Stimulated activated CD8-positive, alpha-beta memory T cell treated with anti-CD3 and anti-CD28 coated beads, Interleukin-15, amount 100 ng/mL, for 24 hours (primary cell): Measurements from ENCODE around the gene GPR149.
"Not testable (repeated sequence)": the region's sequence is repeated elsewhere in the genome, so short reads cannot be mapped to it uniquely, and the experiment has no call there.

Source experiments
- DNase-seq: peaks from one replicate; pipeline ENCODE4 v3.0.0-alpha.2; 2020; ENCODE audit warnings: low read depth

GPR149 gene, protein sequence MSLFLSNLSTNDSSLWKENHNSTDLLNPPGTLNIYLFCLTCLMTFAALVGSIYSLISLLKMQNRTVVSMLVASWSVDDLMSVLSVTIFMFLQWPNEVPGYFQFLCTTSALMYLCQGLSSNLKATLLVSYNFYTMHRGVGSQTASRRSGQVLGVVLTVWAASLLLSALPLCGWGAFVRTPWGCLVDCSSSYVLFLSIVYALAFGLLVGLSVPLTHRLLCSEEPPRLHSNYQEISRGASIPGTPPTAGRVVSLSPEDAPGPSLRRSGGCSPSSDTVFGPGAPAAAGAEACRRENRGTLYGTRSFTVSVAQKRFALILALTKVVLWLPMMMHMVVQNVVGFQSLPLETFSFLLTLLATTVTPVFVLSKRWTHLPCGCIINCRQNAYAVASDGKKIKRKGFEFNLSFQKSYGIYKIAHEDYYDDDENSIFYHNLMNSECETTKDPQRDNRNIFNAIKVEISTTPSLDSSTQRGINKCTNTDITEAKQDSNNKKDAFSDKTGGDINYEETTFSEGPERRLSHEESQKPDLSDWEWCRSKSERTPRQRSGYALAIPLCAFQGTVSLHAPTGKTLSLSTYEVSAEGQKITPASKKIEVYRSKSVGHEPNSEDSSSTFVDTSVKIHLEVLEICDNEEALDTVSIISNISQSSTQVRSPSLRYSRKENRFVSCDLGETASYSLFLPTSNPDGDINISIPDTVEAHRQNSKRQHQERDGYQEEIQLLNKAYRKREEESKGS

DNA sequence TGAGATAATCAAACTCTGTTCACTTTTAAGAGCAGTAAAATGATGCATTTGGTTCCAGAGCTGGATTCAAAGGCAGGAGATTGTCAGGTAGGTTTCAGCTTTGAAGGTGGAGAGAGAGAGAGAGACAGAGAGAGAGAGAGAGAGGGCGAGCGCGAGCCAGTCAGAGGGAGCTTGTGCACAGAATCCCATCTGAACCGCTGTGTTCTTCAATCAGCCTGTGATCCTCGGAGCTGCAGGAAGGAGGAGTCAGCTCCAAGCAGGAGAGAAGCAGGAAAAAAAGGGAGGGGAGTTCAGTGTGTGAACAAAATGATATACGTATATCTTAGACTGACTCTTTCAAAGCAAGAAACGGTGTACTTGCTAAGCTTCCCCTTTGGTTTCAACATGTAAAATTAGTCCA lies at the start of gene GPR149:
GPR149 (minus strand) TSS at position 177 of the 400 bp plus-strand sequence. CDS start 575 bp downstream, outside the sequence.
- no peak for DNase-seq

DNA sequence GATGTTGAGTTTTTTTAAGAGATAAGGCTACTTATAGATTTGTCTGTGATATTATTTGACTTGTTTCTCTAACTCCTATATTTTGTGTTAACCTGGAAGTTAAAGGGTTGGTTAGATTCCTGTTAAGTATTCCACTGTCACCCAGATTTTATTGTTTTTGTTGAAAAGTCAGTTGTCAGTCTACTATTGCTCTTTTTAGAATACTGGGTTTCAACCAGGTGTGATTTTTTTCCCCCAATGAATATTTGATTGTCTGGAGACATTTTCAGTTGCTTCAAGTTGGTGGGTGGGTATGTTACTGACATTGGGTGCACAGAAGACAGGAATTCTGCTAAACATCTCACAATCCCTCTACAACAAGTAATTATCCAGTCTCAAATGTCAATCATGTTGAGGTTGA lies 43.8 kb upstream of the GPR149 start:
- no peak for DNase-seq

DNA sequence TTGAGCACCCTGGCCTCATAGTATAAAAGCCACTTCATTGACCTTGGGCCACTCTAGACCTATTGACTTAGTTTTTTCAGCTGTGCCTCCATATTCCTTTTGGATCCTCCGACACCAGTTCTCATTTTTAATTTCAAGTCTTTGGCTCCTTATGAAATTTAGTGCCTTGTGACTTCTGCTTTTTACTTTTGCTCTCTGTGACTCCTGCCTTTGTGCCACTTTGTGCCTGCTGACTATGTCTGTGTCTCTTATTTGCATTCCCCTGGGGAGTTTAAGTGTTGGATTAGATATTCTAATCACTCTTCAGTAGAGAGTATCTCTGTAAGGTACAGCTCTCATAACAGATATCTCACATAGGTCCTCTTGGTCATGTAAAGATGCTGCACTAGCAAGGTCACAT lies 39.6 kb upstream of the GPR149 start:
- DNase-seq, result no peak

DNA sequence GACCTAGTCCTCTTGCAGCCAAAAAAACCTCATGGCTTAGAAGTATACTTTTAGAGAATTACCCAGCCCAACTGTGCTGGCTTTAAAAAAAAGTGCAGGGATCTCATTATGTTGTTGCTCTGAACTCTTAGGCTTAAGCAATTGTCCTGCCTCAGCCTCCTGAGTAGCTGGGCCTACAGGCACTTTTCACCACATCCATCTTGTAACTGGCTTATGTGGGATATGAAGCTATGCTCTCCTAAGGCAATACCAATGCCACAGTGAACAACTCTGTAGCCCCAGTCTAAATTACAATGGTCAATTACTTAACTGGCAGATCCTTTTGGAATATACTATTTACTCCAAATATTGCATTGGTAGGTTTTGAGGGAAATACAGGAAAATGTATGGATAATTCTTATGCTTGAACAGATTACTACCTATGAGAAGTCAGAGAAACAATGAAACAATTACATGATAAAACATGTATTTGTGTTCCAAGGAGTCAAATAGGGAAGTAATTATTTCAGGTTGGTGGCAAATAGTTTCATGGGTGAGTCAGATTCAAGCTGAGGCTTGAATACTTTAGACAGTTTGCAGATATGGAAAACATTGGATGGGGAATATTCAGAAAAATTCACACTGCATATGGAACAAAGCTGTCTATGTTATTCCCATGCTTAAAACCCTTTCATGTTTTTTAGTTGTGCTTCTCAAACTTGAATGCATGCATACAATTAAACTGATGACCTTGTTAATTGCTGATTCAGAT lies 34.6 kb upstream of the GPR149 start:
- no peak for DNase-seq

DNA sequence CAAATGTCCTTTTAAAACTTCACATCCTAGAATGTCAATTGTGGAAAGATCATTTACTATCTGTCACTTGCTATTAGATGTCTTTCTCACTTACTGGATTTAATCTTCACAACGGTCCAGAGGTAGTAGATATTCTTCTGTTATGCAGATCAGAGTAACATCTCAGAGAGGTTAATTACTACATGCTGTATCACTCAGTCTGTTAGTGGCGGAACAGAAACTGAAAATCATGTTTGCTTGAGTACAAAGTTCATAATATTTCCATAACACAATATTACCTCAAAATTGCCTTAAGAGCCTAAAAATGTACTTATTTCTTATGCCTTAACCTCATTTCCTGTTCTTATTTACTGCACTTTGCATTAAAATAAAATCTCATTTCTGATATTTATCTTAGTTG lies 28.6 kb upstream of the GPR149 start:
- no peak for DNase-seq

DNA sequence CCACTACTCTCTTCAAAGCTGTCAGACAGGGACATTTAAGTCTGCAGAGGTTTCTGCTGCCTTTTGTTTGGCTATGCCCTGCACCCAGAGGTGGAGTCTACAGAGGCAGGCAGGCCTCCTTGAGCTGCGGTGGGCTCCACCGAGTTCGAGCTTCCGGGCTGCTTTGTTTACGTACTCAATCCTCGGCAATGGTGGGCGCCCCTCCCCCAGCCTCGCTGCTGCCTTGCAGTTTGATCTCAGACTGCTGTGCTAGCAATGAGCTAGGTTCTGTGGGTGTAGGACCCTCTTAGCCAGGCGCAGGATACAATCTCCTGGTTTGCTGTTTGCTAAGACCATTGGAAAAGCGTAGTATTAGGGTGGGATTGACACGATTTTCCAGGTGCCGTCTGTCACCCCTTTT lies 9.1 kb upstream of the GPR149 start:
- DNase-seq, result not testable (repeated sequence)

DNA sequence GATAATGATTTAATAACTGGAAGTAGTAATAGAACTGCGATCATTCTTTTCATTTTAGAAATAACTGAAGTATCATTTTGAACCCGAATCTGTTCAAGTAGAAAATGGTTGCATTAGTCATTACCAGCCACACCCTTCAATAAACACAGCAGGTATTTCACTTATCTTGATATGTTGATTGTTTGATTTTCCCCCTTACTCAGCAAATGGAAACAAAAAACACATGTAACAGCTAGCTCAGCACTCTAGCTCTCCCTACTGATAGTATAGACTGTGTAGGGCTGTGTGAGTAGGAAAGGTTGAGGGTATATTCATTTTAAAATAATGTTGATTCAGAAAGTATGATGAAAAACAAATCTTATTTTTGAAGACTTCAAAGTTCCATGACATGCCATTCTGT lies 1.1 kb upstream of the GPR149 start:
- no peak for DNase-seq

DNA sequence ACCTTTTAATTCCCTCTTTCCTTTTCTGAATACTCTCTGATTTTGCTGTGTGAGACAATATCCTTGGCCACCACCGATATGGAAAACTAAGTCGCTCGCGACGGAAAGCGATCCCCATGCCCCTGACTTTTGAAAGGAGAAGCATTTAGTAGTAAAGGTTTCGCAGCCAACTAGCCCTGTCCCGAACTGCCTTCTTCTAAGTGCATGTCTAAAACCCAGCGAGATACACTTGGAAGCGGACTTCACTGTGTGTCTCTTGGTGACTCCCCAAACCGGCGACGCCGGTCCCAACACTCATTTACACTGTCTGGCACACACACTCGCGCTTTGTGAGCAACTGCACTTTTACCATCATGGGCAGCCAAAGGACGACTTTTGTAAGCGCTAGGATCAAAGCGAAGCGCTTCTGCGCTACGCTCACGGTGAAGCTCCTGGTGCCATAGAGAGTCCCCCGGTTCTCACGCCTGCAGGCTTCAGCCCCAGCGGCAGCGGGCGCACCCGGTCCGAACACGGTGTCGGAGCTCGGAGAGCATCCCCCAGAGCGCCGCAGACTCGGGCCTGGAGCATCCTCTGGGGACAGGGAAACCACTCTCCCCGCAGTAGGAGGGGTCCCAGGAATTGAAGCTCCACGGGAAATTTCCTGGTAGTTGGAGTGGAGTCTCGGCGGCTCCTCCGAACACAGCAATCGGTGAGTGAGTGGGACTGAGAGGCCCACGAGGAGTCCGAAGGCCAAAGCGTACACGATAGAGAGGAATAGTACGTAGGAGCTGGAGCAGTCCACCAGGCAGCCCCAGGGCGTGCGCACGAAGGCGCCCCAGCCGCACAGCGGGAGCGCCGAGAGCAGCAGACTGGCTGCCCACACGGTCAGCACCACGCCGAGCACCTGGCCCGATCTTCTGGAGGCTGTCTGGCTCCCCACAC lies 1.4 kb downstream of the GPR149 start:
- DNase-seq, result no peak

DNA sequence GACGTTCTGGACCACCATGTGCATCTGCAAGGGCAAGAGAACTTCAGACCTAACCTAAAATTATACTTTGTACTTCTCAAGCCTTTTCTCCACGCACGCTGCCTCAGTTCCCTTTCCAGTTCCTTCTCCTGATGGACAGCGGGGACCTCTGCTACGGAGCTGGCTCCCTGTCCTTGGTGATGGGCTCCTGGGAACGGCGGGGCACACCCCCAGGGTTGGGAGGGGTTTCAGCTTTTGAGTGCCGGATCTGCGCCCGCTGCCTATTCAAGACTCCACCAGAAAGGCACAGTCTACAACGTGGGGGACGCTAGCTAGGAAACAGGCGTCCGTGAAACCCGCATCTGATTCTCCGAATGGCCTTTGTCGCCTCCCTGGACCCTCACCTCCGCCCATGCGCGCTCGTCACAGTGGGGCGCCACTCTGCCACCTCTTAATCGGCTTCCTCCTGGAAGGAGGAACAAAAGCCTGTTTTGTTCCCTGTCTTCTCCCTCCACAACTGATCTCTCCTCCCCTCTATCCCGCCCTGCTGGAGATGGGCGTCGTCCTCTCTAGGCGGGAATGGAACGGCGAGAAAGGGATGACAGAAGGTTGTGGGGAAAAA lies 2.2 kb downstream of the GPR149 start:
- DNase-seq, result no peak

DNA sequence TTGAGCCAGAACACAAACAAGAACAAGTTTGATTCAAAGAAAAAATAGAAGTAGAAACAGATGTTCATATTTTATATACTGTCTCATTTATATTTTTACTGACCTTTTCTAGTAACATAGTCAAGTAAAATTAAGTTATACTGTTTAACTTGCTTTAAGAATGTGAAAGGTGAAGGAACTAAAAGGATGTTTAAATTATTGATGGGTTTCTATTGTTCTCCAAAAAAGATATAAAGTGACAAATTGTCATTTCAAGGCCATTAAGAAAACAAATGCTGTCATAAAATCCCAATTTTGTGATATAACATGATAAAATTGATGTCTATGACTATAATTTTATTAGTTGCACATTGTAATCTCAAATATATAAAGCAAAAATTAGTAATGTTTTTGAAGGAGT lies 7.3 kb downstream of the GPR149 start:
- no peak for DNase-seq

DNA sequence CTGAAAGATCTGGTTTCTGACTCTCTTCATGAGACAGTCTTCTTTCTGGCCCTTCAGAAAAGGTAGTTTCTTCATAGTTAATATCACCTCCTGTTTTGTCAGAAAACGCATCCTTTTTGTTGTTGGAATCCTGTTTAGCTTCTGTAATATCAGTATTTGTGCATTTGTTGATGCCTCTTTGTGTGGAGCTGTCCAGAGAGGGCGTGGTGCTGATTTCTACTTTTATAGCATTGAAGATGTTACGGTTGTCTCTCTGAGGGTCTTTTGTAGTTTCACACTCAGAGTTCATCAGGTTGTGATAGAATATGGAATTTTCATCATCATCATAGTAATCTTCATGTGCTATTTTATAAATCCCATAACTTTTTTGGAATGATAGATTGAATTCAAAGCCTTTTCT lies 8.9 kb downstream of the GPR149 start:
- no peak for DNase-seq

DNA sequence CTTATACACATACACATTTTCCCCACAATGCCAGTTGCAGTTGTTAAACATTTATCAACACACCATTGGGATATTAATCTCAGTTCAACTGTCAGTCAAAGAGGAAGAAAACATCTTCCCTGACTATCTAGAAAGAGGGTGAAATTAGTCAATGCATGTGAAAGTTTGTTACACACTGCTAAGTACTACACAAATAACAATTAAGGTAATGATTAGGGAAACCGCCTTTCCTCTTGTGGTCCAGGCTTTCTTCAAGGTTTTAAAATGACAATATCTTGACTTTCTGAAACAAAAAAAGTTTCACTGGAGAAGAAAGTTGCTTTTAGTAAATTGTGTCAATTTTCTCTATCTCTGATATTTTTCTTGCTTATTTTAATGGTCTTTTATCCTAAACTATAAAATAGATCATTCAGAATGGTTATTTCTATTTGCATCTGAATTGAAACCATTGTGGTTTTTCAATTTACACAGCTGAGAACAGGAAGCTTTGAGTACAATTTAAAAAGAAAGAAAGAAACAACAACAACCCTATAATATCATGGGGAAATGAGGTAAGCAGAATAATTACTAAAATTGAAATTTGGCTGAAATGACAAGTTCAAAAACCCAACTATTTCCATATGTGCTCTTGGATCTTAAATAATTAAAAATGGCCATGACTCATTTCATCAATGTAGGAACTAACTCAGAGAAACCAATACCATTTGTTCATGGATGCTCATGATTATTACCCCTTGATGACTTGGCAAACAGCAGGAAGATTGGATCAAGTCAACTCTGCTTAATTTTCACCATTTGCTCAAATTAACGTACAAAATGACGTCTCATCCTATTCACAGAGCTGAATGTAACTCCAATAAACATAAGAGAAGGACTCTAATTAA lies 31.7 kb downstream of the GPR149 start:
- DNase-seq, result no peak

DNA sequence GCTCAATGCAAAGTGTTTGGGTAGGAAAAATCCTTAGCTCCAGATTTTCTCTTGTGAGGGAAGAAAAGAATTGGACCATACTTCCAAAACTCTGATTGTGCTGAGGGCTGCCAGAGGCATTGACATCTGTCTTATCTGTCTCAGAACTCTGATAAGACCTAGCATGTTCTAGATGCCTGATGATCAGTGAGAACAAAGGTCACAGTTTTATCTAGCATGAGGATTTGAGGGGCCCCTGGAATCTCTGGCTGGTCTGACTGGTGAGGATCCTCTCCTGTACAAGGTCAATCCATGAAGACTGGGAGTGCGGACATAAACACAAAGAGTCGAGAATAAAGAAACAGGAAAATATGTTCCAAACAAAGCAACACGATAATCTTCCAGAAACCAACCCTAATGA lies 40.1 kb downstream of the GPR149 start:
- no peak for DNase-seq

DNA sequence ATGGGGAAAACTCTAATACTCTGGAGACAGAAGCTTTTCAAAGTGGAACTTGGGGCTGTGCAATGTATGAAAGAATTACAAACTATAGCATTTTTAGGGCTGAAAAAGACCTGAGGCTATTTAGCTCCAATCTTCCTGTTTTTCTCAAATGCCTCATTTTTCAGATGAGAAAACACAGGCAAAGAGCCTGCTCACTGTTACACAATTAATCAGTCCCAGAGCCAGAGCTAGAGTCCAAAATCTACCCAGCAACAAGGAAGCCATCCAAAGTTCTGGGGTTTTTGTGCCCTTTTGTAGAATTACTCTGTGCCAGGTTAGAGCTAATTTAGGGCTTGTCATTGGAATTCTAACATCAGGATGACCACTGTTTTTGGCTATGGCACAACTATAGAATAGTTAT lies 45.5 kb downstream of the GPR149 start:
- DNase-seq, result no peak

DNA sequence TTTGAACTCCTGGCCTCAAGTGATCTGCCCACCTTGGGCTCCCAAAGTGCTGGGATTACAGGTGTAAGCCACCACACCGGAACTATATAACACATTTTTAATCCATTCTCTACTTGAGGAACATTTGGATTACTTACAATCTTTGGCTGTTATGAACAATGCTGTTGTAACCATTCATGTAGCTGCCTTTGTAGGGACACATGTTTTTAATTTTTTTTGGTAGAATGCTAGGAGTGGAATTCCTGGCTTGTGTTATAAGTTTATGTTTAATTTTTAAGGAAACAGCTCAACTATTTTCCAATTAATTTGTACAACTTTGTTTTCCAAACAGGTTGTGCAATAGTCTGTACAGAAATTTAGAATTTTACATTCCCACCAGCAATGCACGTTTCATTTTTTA lies 51.7 kb downstream of the GPR149 start:
- no peak for DNase-seq

DNA sequence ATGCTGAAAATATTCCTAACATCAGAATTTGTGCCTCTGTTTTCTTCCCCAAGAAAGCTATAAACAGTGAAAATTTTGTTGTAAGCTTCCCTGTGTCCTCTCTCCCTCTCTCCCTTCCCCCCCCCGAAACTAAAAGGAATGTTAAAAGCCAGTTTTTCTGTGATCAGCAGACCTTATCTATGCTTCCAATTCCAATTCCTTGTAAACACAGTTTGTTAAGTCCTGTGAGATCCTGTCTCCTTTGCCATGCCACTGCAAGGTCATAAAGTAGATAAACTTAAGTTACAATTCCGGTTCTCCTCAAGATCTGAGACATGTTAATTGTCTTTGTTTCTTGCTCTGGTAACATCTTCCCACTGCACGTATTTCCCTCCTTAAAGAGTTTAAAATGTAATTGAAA lies 62.8 kb downstream of the GPR149 start:
- no peak for DNase-seq

DNA sequence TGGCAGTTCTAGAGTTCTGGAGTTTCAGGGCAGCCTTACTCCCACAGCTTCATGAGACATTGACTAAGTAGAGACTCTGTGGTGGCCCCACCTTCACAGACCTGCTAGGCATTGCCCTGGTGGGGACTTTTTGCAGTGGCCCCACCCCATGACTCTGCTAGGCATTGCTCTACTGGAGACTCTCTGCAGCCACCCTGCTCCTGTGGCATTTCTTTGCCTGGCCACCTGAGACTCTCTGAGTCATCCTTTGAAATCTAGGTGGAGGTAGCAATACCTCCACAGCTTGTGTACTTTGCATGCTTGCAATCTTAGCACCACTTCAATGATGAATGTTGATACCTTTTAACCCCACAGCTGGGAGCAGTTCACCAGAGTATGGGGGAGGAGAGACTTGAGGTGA lies 65.1 kb downstream of the GPR149 start:
- no peak for DNase-seq

DNA sequence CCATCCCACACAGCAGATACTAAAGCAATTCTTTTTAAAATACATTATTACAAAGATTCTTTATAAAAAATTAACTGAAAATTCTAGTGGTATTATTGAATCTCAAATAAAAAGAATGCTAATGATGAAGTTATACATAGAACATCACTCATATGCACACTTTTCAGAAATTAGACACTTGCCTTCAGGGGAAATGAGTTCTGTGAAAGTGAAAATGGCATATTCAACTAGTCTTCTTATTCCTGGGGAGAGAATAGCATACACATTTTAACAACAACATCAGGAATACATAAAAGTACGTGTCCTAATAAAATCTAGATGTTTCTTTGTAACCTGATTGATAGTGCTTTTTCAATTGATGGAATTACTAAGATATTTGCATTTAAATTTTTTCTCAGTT lies 68.9 kb downstream of the GPR149 start:
- DNase-seq, result no peak

DNA sequence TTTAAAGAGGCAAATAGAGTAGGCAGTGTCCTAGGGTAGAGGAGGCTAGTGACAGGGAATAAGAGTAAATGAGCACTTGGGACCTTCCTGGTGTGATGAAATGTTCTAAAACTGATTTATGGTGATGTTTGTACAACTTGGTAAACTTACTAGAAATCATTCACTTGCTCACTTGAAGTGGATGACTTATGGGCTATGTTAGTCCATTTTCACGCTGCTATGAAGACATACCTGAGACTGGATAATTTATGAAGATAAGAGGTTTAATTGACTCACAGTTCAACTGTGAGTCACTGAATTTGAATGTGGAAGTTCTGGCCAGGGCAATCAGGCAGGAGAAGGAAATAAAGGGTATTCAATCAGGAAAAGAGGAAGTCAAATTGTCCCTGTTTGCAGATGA lies 74.0 kb downstream of the GPR149 start:
- DNase-seq, result no peak

DNA sequence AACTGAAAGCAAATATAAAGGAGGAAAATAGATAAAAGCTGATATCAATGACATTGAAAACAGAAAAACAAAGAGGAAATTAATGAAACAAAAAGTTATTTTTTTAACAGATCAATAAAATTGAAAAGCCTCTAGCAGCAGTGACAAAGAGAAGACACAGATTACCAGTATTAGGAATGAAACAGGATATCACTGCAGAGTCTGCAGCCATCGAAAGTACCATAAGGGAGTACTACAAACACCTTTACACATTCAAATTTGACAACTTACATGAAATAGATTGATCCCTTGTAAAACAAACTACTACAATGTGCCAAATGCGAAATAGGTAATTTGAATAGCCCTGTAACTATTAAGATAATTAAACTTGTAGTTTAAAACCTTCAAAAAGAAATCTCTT lies 80.8 kb downstream of the GPR149 start:
- DNase-seq, result no peak
